GM18507 (cell line): ENCODE data around the gene ENDOU.
A peak's percentile ranks its signal among the peaks of the same experiment; 100 is the strongest.
"Not testable (repeated sequence)": the region's sequence is repeated elsewhere in the genome, so short reads cannot be mapped to it uniquely, and the experiment has no call there.

Source experiments
- DNase-seq: peaks from one replicate; pipeline ENCODE4 v3.0.0; 2011; ENCODE audit warnings: low read depth; ENCODE audit not compliant: insufficient read length; ENCODE audit errors: extremely low spot score
- FAIRE-seq: peaks from 2 replicates; lab custom pipeline; 2011; peaks lifted over from hg19 to GRCh38; lab: Jason Lieb, UNC

The ENDOU gene

GRCh38 chr12:47705566-47706425, 19.5 kb downstream of the ENDOU start, which contains the start of gene RPAP3:
Gene RPAP3, minus strand, starts transcription at chr12:47706030. Its CDS starts 3,190 bp downstream, at chr12:47702840.
- peak; percentile 85 for DNase-seq
- FAIRE-seq: peak; percentile 92

- FAIRE-seq: peak; percentile 55
- DNase-seq: no peak
These were observed 20.1 kb downstream of the ENDOU start for GRCh38 chr12:47705229-47705565.

- FAIRE-seq (no peak), DNase-seq (no peak)
These were observed 20.6 kb downstream of the ENDOU start for GRCh38 chr12:47704719-47705118.

GRCh38 chr12:47700263-47700662, 25.0 kb downstream of the ENDOU start:
- DNase-seq: no peak
- no peak for FAIRE-seq

GRCh38 chr12:47698631-47699030, 26.7 kb downstream of the ENDOU start:
- no peak for DNase-seq

GRCh38 chr12:47698055-47698454, 27.2 kb downstream of the ENDOU start:
- FAIRE-seq (peak; percentile 44), DNase-seq (no peak)

More at GRCh38 chr12:47698631-47699030, 26.7 kb downstream of the ENDOU start:
- FAIRE-seq: no peak

- FAIRE-seq (no peak), DNase-seq (no peak)
These were observed 36.1 kb downstream of the ENDOU start for GRCh38 chr12:47689215-47689614.

- FAIRE-seq: no peak
These were observed 37.7 kb downstream of the ENDOU start for GRCh38 chr12:47687636-47688035.

GRCh38 chr12:47686645-47687240, 38.5 kb downstream of the ENDOU start:
- no peak for DNase-seq
- FAIRE-seq: peak; percentile 70

More at GRCh38 chr12:47687636-47688035, 37.7 kb downstream of the ENDOU start:
- no peak for DNase-seq

- FAIRE-seq (no peak), DNase-seq (no peak)
These were observed 45.5 kb downstream of the ENDOU start for GRCh38 chr12:47679785-47680184.

- DNase-seq (no peak), FAIRE-seq (peak; percentile 64)
These were observed 53.2 kb downstream of the ENDOU start for GRCh38 chr12:47672068-47672467.

- FAIRE-seq: not testable (repeated sequence)
These were observed 57.4 kb downstream of the ENDOU start for GRCh38 chr12:47667935-47668334.

More at GRCh38 chr12:47667935-47668334, 57.4 kb downstream of the ENDOU start:
- DNase-seq: not testable (repeated sequence)
